ENCODE measurements around the gene ABR. TPM values are rescaled to one million over a fixed set of nuclear protein-coding genes. Genes with fewer than 3 reads are reported as not detected.

The ABR gene
- total and polyA plus RNA-seq, 2 of the 13 experiments (the other 11 are each of a cell fraction or from before 2014, with no cell fraction given): 12.4 to 40.4 TPM

DNA sequence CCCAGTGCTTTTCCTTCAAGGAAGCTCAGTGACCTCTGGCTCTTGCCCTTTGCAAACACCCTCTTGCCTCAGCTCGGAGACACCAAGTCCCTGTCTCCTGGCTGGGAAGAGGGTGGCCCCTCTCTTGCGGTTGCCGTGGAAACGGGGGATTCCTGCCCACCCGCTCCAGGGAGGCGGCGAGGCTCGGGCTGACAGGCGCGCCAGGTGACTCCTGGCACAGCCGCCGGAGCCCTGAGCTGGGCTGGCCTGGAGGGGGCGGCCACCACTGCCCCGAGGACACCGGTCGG lies 71.4 kb downstream of the ABR start (continued):
- TF ChIP-seq, protein P1, sequence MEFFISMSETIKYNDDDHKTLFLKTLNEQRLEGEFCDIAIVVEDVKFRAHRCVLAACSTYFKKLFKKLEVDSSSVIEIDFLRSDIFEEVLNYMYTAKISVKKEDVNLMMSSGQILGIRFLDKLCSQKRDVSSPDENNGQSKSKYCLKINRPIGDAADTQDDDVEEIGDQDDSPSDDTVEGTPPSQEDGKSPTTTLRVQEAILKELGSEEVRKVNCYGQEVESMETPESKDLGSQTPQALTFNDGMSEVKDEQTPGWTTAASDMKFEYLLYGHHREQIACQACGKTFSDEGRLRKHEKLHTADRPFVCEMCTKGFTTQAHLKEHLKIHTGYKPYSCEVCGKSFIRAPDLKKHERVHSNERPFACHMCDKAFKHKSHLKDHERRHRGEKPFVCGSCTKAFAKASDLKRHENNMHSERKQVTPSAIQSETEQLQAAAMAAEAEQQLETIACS (CRISPR knock-in tag; IDR thresholded peaks at IDR 0.05): no peak
- TF ChIP-seq ZNF749 (CRISPR knock-in tag; IDR thresholded peaks at IDR 0.05; ENCODE audit: borderline replicate concordance): no peak
- TF ChIP-seq, protein P2, sequence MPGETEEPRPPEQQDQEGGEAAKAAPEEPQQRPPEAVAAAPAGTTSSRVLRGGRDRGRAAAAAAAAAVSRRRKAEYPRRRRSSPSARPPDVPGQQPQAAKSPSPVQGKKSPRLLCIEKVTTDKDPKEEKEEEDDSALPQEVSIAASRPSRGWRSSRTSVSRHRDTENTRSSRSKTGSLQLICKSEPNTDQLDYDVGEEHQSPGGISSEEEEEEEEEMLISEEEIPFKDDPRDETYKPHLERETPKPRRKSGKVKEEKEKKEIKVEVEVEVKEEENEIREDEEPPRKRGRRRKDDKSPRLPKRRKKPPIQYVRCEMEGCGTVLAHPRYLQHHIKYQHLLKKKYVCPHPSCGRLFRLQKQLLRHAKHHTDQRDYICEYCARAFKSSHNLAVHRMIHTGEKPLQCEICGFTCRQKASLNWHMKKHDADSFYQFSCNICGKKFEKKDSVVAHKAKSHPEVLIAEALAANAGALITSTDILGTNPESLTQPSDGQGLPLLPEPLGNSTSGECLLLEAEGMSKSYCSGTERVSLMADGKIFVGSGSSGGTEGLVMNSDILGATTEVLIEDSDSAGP (CRISPR knock-in tag; IDR thresholded peaks at IDR 0.05; ENCODE audit: borderline replicate concordance): 0 out of 2 replicates have a peak, but pooled peaks have one; percentile 51
- 0 out of 2 replicates have a peak, but pooled peaks have one; percentile 29 for TF ChIP-seq ZNF335 (CRISPR knock-in tag; IDR thresholded peaks at IDR 0.05)
- TF ChIP-seq ERF (CRISPR knock-in tag; IDR thresholded peaks at IDR 0.05): 0 out of 2 replicates have a peak, but pooled peaks have one; percentile 41
- no peak; the same call in 1 of the 2 replicates for TF ChIP-seq ZNF547 (CRISPR knock-in tag; IDR thresholded peaks at IDR 0.05)
- no peak for TF ChIP-seq ZNF670 (CRISPR knock-in tag; IDR thresholded peaks at IDR 0.05; ENCODE audit: borderline replicate concordance)
- TF ChIP-seq XRCC5 (optimal IDR thresholded peaks at IDR 0.05; ENCODE audit: low read length): peak; percentile 10
- peak; percentile 65 for TF ChIP-seq SAP130 (CRISPR knock-in tag; IDR thresholded peaks at IDR 0.05; ENCODE audit: low read depth)
- TF ChIP-seq ZNF563 (CRISPR knock-in tag; IDR thresholded peaks at IDR 0.05): 0 out of 2 replicates have a peak, but pooled peaks have one; percentile 9
- TF ChIP-seq ZSCAN20 (CRISPR knock-in tag; IDR thresholded peaks at IDR 0.05; ENCODE audit: borderline replicate concordance): 0 out of 2 replicates have a peak, but pooled peaks have one; percentile 8
